SIG-M5 treated with dmso at 0.1 percent for 504 hours (cell line): ENCODE measurements around the gene TPK1.
"Not testable (repeated sequence)": the region's sequence is repeated elsewhere in the genome, so short reads cannot be mapped to it uniquely, and the experiment has no call there.

Experiments
- DNase-seq: peaks from one replicate; lab custom pipeline; 2025; ENCODE audit not compliant: unreplicated experiment; lab: John Stamatoyannopoulos, UW

The TPK1 gene

GRCh38 chr7:144728551-144728950 is 107.3 kb downstream of the TPK1 start:
- DNase-seq: no peak

GRCh38 chr7:144726840-144727239 is 109.0 kb downstream of the TPK1 start:
- not testable (repeated sequence) for DNase-seq

- DNase-seq: no peak
Observed at GRCh38 chr7:144725070-144725469, 110.8 kb downstream of the TPK1 start.

GRCh38 chr7:144723301-144723700 is 112.6 kb downstream of the TPK1 start:
- DNase-seq: no peak

GRCh38 chr7:144720710-144721109 is 115.1 kb downstream of the TPK1 start:
- DNase-seq: no peak

GRCh38 chr7:144720149-144720548 is 115.7 kb downstream of the TPK1 start:
- peak; percentile 1 for DNase-seq

- no peak for DNase-seq
Observed at GRCh38 chr7:144717720-144718119, 118.1 kb downstream of the TPK1 start.

GRCh38 chr7:144713850-144714249 is 122.0 kb downstream of the TPK1 start:
- DNase-seq: no peak

GRCh38 chr7:144710791-144711190 is 125.1 kb downstream of the TPK1 start:
- DNase-seq: no peak

GRCh38 chr7:144709066-144709465 is 126.8 kb downstream of the TPK1 start:
- no peak for DNase-seq

- DNase-seq: no peak
Observed at GRCh38 chr7:144691240-144691639, 144.6 kb downstream of the TPK1 start.

- no peak for DNase-seq
Observed at GRCh38 chr7:144682581-144683280, 153.1 kb downstream of the TPK1 start.

GRCh38 chr7:144676492-144676891 is 159.4 kb downstream of the TPK1 start:
- DNase-seq: no peak

GRCh38 chr7:144674550-144674949 is 161.3 kb downstream of the TPK1 start:
- no peak for DNase-seq

GRCh38 chr7:144672869-144673268 is 163.0 kb downstream of the TPK1 start:
- DNase-seq: no peak

- DNase-seq: no peak
Observed at GRCh38 chr7:144671429-144671828, 164.4 kb downstream of the TPK1 start.

- DNase-seq: peak; percentile 25
Observed at GRCh38 chr7:144670218-144670617, 165.6 kb downstream of the TPK1 start.

GRCh38 chr7:144668503-144668902 is 167.3 kb downstream of the TPK1 start:
- DNase-seq: no peak

- no peak for DNase-seq
Observed at GRCh38 chr7:144665689-144666381, 170.0 kb downstream of the TPK1 start.

GRCh38 chr7:144659211-144659610 is 176.6 kb downstream of the TPK1 start:
- DNase-seq: no peak

- DNase-seq: peak; percentile 8
Observed at GRCh38 chr7:144656965-144657517, 178.8 kb downstream of the TPK1 start.

GRCh38 chr7:144653449-144653848 is 182.4 kb downstream of the TPK1 start:
- no peak for DNase-seq
